ENCODE data around the gene HDGFL1. TPM values are rescaled to one million over a fixed set of nuclear protein-coding genes. Genes with fewer than 3 reads are reported as not detected.

HDGFL1 gene
- total RNA-seq, 2 donors from 2014 or later = not detected

GRCh38 chr6:22583927-22584326, 14.6 kb downstream of the HDGFL1 start:
- Histone ChIP-seq H3K36me3 (no peaks in the 10 kb centered on the region), H3K4me1 (ENCODE audit: control insufficient read depth in 1 of 2, low read depth in 2 of 2) (no peaks in the 10 kb centered on the region), H3K27me3 (replicated peaks; ENCODE audit: insufficient read depth) (no peaks in the 10 kb centered on the region), H3K27ac (no peak overlapping the region), H3K9me3 (no peaks in the 10 kb centered on the region), H3K4me3 (no peak overlapping the region)
- DNase-seq (ENCODE audit: low spot score) (no peak), ATAC-seq (ENCODE audit: insufficient number of reproducible peaks, low FRiP score, low read depth) (no peak)
- TF ChIP-seq CTCF (IDR thresholded peaks at IDR 0.05) = no peak

- no peak for DNase-seq (ENCODE audit: low spot score)
- Histone ChIP-seq H3K27ac (no peak overlapping the region), H3K36me3 (no peaks in the 10 kb centered on the region), H3K4me3 (no peak overlapping the region), H3K9me3 (no peaks in the 10 kb centered on the region), H3K4me1 (ENCODE audit: control insufficient read depth in 1 of 2, low read depth in 2 of 2) (no peaks in the 10 kb centered on the region), H3K27me3 (replicated peaks; ENCODE audit: insufficient read depth) (no peaks in the 10 kb centered on the region)
- TF ChIP-seq CTCF (IDR thresholded peaks at IDR 0.05) = no peak
- no peak for ATAC-seq (ENCODE audit: insufficient number of reproducible peaks, low FRiP score, low read depth)
Measured at GRCh38 chr6:22589118-22589517, 19.8 kb downstream of the HDGFL1 start.

GRCh38 chr6:22590423-22590822, 21.1 kb downstream of the HDGFL1 start:
- Histone ChIP-seq H3K27ac (no peak overlapping the region), H3K9me3 (no peaks in the 10 kb centered on the region), H3K4me3 (no peak overlapping the region), H3K36me3 (no peaks in the 10 kb centered on the region), H3K27me3 (replicated peaks; ENCODE audit: insufficient read depth) (no peaks in the 10 kb centered on the region), H3K4me1 (ENCODE audit: control insufficient read depth in 1 of 2, low read depth in 2 of 2) (no peaks in the 10 kb centered on the region)
- no peak for TF ChIP-seq CTCF (IDR thresholded peaks at IDR 0.05)
- DNase-seq (ENCODE audit: low spot score) = no peak
- no peak for ATAC-seq (ENCODE audit: insufficient number of reproducible peaks, low FRiP score, low read depth)

GRCh38 chr6:22593895-22594294, 24.5 kb downstream of the HDGFL1 start:
- H3K36me3 ChIP-seq = no peaks in the 10 kb centered on the region
- no peaks in the 10 kb centered on the region for H3K9me3 ChIP-seq
- DNase-seq (ENCODE audit: low spot score) (no peak), ATAC-seq (ENCODE audit: insufficient number of reproducible peaks, low FRiP score, low read depth) (no peak)
- no peaks in the 10 kb centered on the region for H3K27me3 ChIP-seq (replicated peaks; ENCODE audit: insufficient read depth)
- no peaks in the 10 kb centered on the region for H3K4me1 ChIP-seq (ENCODE audit: control insufficient read depth in 1 of 2, low read depth in 2 of 2)
- no peak overlapping the region for H3K27ac ChIP-seq
- no peak for TF ChIP-seq CTCF (IDR thresholded peaks at IDR 0.05)
- no peak overlapping the region for H3K4me3 ChIP-seq

GRCh38 chr6:22596011-22596410, 26.6 kb downstream of the HDGFL1 start:
- DNase-seq (ENCODE audit: low spot score) (no peak), ATAC-seq (ENCODE audit: insufficient number of reproducible peaks, low FRiP score, low read depth) (no peak)
- H3K36me3 ChIP-seq = no peaks in the 10 kb centered on the region

More at GRCh38 chr6:22596011-22596410, 26.6 kb downstream of the HDGFL1 start:
- H3K4me1 ChIP-seq (ENCODE audit: control insufficient read depth in 1 of 2, low read depth in 2 of 2) = no peaks in the 10 kb centered on the region
- TF ChIP-seq CTCF (IDR thresholded peaks at IDR 0.05) = no peak
- no peak overlapping the region for H3K27ac ChIP-seq
- H3K4me3 ChIP-seq = no peak overlapping the region
- H3K27me3 ChIP-seq (replicated peaks; ENCODE audit: insufficient read depth) = no peaks in the 10 kb centered on the region
- no peaks in the 10 kb centered on the region for H3K9me3 ChIP-seq
